Ureter (tissue), 1 donor: ENCODE results near the gene SH3BGRL3. TPM values are rescaled to one million over a fixed set of nuclear protein-coding genes. Genes with fewer than 3 reads are reported as not detected.
"Not testable (repeated sequence)": the region's sequence is repeated elsewhere in the genome, so short reads cannot be mapped to it uniquely, and the experiment has no call there.

ENCODE experiments used
- DNase-seq: peaks from one replicate; pipeline ENCODE4 v3.0.0-alpha.2; 2020; ENCODE audit warnings: low spot score
- total RNA-seq: library from RNA; stranded (reverse); gene quantifications from one replicate; pipeline ENCODE4 v1.2.4, GENCODE V29; 2023
- donor health status: DM: yes; HTN: yes; CAD: no.

The SH3BGRL3 gene
- total RNA-seq: 145 TPM

GRCh38 chr1:26279456-26280332, at the start of gene SH3BGRL3:
Gene SH3BGRL3 (plus strand): TSS chr1:26280086. CDS start chr1:26280156, 70 bp downstream.
- peak; percentile 88 for DNase-seq

GRCh38 chr1:26230682-26231081, 49.2 kb upstream of the SH3BGRL3 start:
- DNase-seq: not testable (repeated sequence)

GRCh38 chr1:26233903-26234643, 45.8 kb upstream of the SH3BGRL3 start, which contains the start of gene CEP85:
Gene CEP85 (plus strand): TSS chr1:26234200. CDS start chr1:26239784, 5,584 bp downstream.
- peak; percentile 99 for DNase-seq

DNA sequence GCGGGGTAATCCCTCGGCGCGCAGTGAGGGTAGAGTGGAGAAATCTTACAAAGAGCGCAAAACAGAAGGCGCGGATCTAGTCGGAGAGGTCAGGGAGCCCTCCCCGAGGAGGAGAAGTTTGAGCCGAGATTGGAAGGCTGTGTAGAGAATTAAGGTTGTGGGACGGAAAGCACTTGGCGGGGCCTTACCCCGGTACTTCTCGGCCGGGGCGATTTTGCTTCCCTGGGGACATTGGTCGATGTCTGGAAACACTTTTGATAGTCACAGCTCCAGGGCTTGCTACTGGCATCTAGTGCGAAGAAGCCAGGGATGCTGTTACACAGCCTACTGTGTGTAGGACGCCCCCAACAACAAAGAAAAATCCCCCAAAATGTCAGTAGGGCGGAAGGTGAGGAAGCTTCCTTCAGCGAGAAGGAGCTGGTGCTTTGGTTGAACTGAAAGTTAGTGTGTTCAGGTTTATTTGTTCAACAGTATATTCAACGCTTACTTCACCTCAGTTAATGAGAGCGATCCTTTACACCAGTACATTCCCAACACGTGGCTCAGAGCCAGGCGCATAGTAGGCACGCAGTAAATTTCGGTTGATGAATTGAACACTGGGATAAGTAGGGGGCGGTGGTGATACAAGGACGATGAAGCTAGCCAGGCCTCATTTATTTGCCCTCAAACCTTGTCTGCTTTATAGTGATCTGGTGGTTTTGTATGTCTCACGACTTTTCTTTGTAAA, 45.1 kb upstream of the SH3BGRL3 start:
- DNase-seq: no peak

DNA sequence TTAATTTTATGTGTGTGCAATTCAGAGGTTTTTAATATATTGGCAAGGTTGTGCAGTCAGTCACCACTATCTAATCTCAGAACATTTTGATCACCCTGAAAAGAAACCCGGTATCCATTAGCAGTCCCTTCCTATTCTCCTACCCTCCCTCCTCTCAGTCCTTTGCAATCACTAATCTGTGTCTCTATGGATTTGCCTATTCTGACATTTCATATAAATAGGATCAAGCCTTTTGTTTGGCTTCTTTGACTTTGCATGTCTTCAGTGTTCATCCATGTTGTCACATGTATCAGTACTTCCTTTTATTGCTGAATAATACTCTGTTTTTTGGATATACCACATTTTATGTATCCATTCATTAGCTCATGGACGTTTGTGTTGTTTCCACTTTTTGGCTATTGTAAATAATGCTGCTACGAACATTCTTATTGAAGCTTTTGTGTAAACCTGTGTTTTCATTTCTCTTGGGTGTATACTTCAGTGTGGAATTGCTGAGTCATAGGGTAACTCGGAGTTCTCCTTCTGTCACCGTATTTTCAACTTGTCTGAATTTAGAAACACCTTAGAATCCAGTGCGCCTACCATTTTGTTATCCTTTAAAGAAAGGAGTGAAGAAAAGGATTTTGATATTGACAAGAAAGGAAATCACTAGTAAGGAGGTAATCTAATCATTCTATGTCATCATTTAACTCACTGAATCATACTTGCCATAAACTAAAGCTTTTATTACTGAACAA, 42.5 kb upstream of the SH3BGRL3 start:
- DNase-seq: no peak

DNA sequence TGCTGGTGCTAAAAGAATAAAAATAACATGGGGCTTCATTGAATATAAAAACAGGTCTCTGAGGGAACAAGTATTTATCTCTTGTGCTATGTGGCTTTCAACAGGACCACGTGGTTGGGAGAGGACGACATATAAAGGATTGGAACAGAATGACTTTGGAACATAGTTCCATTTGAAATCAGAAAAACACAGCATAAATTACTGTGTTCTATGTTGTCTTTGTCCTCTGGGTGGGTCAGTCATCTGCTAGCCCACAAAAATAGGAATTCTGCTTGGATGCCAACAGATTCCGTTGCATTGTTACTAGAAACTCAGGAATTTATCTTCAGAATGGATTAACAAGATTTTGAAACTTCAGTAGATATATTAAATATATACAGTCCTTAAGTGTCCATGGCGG, 40.0 kb upstream of the SH3BGRL3 start:
- DNase-seq: no peak

GRCh38 chr1:26252718-26253117, 27.2 kb upstream of the SH3BGRL3 start:
- no peak for DNase-seq

DNA sequence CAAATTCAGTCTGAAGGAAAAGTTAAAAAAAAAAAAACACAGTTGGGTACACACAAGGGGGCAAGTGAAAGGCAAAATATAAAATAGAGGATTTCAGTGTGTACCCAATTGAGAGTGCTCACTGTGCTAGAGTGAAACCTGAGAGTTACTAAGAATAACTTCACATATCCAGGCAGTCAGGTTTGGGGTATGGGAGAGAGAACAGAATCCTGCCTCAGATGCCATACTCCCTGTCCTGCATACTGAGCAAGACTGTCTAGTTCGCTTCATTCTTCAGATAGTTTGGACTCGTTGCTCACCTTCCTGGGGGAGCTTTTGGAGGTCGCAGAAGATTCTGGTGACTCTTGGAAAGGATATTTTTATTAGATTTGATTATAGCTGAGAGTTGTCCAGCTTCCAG, 25.5 kb upstream of the SH3BGRL3 start:
- DNase-seq: no peak

DNA sequence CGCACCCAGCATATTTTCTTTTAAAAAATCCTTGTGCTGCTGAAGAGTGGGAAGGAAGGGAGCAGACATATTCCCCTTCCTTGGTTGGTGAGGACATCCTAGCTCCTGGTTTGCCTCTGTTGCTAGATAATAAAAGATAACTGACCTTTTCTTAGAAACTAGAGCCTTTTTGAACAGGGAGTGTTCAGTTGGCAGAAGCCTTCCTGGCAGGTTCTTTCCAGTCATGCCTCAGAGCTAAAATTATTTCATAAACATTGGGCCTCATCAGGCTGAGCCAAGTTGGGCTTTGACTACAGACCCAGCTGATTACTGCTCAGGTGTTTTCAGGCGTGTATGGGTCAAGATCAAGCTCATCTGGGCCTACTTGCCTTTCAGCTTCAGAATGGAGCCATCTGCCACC, 22.7 kb upstream of the SH3BGRL3 start:
- DNase-seq: no peak

GRCh38 chr1:26259005-26259404, 20.9 kb upstream of the SH3BGRL3 start:
- no peak for DNase-seq

- DNase-seq: no peak
These were observed 20.3 kb upstream of the SH3BGRL3 start for GRCh38 chr1:26259578-26259977.

DNA sequence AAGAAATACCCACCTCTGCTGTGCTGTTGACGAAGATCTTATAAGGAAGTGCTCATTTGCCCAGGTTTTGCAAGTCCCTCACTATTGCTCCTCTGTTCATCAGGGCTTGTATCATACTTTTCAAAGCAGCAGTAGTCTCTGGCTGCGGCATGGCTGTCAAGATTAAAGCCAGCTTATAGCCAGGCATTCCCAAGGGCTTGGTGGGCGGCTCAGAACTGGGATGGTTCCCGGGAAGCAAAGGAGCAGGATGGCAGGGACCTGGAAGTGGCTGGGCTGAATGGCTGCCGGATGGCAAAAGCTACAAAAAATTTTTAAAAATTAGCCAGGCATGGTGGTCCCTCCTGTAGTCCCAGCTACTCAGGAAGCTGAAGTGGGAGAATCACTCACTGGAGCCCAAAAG, 16.7 kb upstream of the SH3BGRL3 start:
- DNase-seq: no peak

- DNase-seq: no peak
These were observed 14.5 kb upstream of the SH3BGRL3 start for GRCh38 chr1:26265405-26265804.

- DNase-seq: no peak
These were observed 11.3 kb upstream of the SH3BGRL3 start for GRCh38 chr1:26268290-26269197.

GRCh38 chr1:26269198-26269550, 10.7 kb upstream of the SH3BGRL3 start:
- no peak for DNase-seq

DNA sequence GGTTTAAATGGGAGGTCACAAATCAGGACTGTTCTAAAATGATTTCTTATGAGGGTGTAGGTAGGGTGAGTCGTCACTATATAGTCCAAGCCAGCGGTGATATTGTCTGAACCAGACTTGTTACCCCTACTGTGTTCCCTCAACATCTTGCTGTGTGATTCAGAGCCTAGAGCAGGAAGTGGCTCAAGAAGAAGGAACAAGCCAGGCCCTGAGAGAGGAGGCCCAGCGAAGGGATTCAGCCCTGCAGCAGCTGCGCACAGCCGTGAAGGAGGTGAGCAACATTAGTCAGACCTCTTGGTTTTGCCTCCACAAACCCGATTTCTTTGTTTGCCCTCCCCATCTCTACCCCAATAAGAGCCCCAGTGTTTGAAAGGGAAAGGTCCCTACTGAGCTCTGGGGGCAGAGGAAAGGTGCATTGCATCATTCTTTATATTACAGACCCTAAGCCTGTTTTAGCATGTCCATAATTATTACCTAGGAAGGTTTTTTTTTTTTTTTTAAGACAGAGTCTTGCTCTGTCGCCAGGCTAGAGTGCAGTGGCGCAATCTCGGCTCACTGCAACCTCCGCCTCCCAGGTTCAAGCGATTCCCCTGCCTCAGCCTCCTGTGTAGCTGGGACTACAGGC, 5.0 kb upstream of the SH3BGRL3 start:
- no peak for DNase-seq

- DNase-seq: peak; percentile 87
These were observed 4.1 kb upstream of the SH3BGRL3 start for GRCh38 chr1:26275580-26276431.

- no peak for DNase-seq
These were observed 3.5 kb upstream of the SH3BGRL3 start for GRCh38 chr1:26276432-26276838.

DNA sequence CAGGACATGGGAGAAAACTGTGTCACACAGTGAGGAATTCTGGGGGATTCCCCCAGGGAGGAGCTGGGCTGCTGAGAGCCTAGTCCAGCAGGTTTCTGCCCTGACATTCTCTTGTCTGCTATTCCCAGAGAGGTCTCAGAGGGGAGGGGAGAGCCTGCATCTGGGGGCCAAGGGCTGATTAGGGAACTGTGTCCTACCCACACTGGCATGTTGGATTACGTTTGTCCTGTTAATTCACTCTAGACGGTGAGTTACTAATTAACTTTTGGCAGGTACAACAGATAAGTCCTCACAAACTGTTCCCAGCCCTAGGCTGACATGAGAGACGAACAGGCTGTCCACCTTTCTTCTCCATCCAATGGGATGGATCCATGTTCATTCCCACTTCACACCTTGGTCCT, 2.6 kb upstream of the SH3BGRL3 start:
- no peak for DNase-seq
